HCT116 (cell line): ENCODE data around the gene PPP1R3G. TPM values are rescaled to one million over a fixed set of nuclear protein-coding genes. Genes with fewer than 3 reads are reported as not detected.

ENCODE experiments used
- ATAC-seq: fragments of 200-7000 bp; cut with Tn5 transposase; 2 replicates; pipeline ENCODE4 v1.9.1; 2020; ENCODE audit warnings: mild to moderate bottlenecking, moderate library complexity
- BruUV-seq: library from RNA; stranded (reverse); fragments of 400-500 nt; replicated peaks from 2 replicates; lab custom pipeline; 2021; lab: Mats Ljungman, UMichigan
- CTCF ChIA-PET: fragments of 300-600 bp; sonication (Branson Sonifier 250); formaldehyde crosslinking; loops from one replicate; lab custom pipeline; 2021; ENCODE audit warnings: antibody characterized with exemption; lab: Charles Lee
- POLR2A ChIA-PET: fragments of 300-600, 350-600 bp; sonication (Branson Sonifier 250); formaldehyde crosslinking; loops from one replicate; lab custom pipeline; 2021; ENCODE audit warnings: antibody characterized with exemption; lab: Charles Lee
- RAD21 ChIA-PET, 2 experiments: fragments of 300-600 bp; sonication (Branson Sonifier 250); formaldehyde crosslinking; loops; one replicate each; lab custom pipeline; 2023; ENCODE audit warnings: low total read pairs in 2 of 2; ENCODE audit not compliant: uncharacterized antibody in 2 of 2, unreplicated experiment in 2 of 2, low non-redundant PET in 1 of 2; lab: Charles Lee
- DNase-seq: peaks from one replicate; pipeline ENCODE4 v3.0.0-alpha.2; 2010; ENCODE audit warnings: low read depth, low spot score
- H2AFZ ChIP-seq: fragments of 200-600 bp; shearing (Covaris generic), sonication (generic); 2 replicates; pipeline ENCODE4 v1.6.1; 2017; ENCODE audit warnings: low read depth, mixed run types, mixed read lengths, antibody characterized with exemption, low read length; ENCODE audit not compliant: poor library complexity, severe bottlenecking
- H3K27ac ChIP-seq: 2 replicates; pipeline ENCODE4 v1.5.1; 2012; ENCODE audit warnings: low read depth, low read length
- H3K27me3 ChIP-seq: fragments of 200-600 bp; sonication (generic); 2 replicates; pipeline ENCODE4 v1.6.1; 2016; ENCODE audit warnings: mixed run types, low read length, mixed read lengths; ENCODE audit not compliant: insufficient read depth
- H3K36me3 ChIP-seq, 2 experiments: fragments of 200-500 bp in 1 of 2; fragments of 200-600 bp in 1 of 2; sonication (Bioruptor generic) in 1 of 2; sonication (generic) in 1 of 2; 2 replicates each; pipeline versions ENCODE4 v1.5.1 to v1.6.1; 2014 to 2016; ENCODE audit warnings: low read length in 2 of 2, inconsistent platforms in 1 of 2, mixed read lengths in 1 of 2, mixed run types in 1 of 2; ENCODE audit not compliant: insufficient read depth in 2 of 2, control insufficient read depth in 1 of 2
- H3K4me1 ChIP-seq, 2 experiments: fragments of 200-600 bp in 1 of 2; sonication (generic) in 1 of 2; 2 replicates each; pipeline versions ENCODE4 v1.5.1 to v1.6.1; 2012 to 2017; ENCODE audit warnings: low read length in 2 of 2, inconsistent platforms in 1 of 2, mild to moderate bottlenecking in 1 of 2, mixed read lengths in 1 of 2, mixed run types in 1 of 2, moderate library complexity in 1 of 2; ENCODE audit not compliant: insufficient read depth in 2 of 2, control insufficient read depth in 1 of 2
- H3K4me2 ChIP-seq: fragments of 200-600 bp; sonication (generic); 2 replicates; pipeline ENCODE4 v1.6.1; 2017; ENCODE audit warnings: mixed run types, low read length, mixed read lengths
- H3K4me3 ChIP-seq, 2 experiments: fragments of 200-600 bp in 1 of 2; sonication (generic) in 1 of 2; replicated peaks in 1 of 2; 2 replicates each; pipeline ENCODE4 v1.5.1; 2011 to 2016; ENCODE audit warnings: low read length in 2 of 2, control low read depth in 1 of 2, low read depth in 1 of 2, mild to moderate bottlenecking in 1 of 2, mixed read lengths in 1 of 2, mixed run types in 1 of 2
- H3K79me2 ChIP-seq: fragments of 200-600 bp; sonication (generic); 2 replicates; pipeline ENCODE4 v1.6.1; 2017; ENCODE audit warnings: mild to moderate bottlenecking, mixed run types, low read length, moderate library complexity, mixed read lengths; ENCODE audit not compliant: insufficient read depth
- H3K9ac ChIP-seq: fragments of 200-600 bp; sonication (generic); 2 replicates; pipeline ENCODE4 v1.6.1; 2016; ENCODE audit warnings: low read length, mixed read lengths
- H3K9me2 ChIP-seq: fragments of 200-600 bp; sonication (generic), shearing (Covaris generic); 2 replicates; pipeline ENCODE4 v1.6.1; 2017; ENCODE audit warnings: mixed run types, mild to moderate bottlenecking, moderate library complexity; ENCODE audit not compliant: insufficient read depth
- H3K9me3 ChIP-seq, 2 experiments: fragments of 200-500 bp in 1 of 2; fragments of 200-600 bp in 1 of 2; sonication (Bioruptor generic) in 1 of 2; sonication (generic) in 1 of 2; 2 replicates each; pipeline ENCODE4 v1.6.1; 2014 to 2017; ENCODE audit warnings: low read length in 2 of 2, mixed read lengths in 2 of 2, inconsistent platforms in 1 of 2, low read depth in 1 of 2, mild to moderate bottlenecking in 1 of 2, mixed run types in 1 of 2, moderate library complexity in 1 of 2; ENCODE audit not compliant: control insufficient read depth in 1 of 2, insufficient read depth in 1 of 2
- H4K20me1 ChIP-seq: fragments of 200-600 bp; sonication (generic), shearing (Covaris generic); 2 replicates; pipeline ENCODE4 v1.6.1; 2017; ENCODE audit warnings: mixed run types, mild to moderate bottlenecking, moderate library complexity; ENCODE audit not compliant: insufficient read depth
- ATF3 ChIP-seq: IDR thresholded peaks from 2 replicates; pipeline ENCODE4 v1.6.1; 2012
- CEBPB ChIP-seq: IDR thresholded peaks from 2 replicates; pipeline ENCODE4 v1.6.1; 2012; ENCODE audit warnings: low read depth
- CTCF ChIP-seq, 3 experiments: fragments of 200-600 bp in 1 of 3; sonication (generic) in 1 of 3; IDR thresholded peaks in 2 of 3; conservative IDR thresholded peaks in 1 of 3; 2 replicates each; pipeline ENCODE4 v1.5.1; 2012 to 2017; ENCODE audit warnings: low read depth in 2 of 3, low read length in 2 of 3, antibody characterized with exemption in 1 of 3, borderline replicate concordance in 1 of 3, control low read depth in 1 of 3, mild to moderate bottlenecking in 1 of 3, mixed read lengths in 1 of 3, mixed run types in 1 of 3, moderate library complexity in 1 of 3; ENCODE audit not compliant: insufficient read depth in 1 of 3
- EGR1 ChIP-seq: IDR thresholded peaks from 2 replicates; pipeline ENCODE4 v1.6.1; 2012; ENCODE audit warnings: low read depth
- ELF1 ChIP-seq: IDR thresholded peaks from 2 replicates; pipeline ENCODE4 v1.6.1; 2012; ENCODE audit warnings: low read depth, borderline replicate concordance
- EZH2 ChIP-seq: fragments of 200-600 bp; sonication (generic); IDR thresholded peaks from 2 replicates; pipeline ENCODE4 v1.6.1; 2017; ENCODE audit warnings: antibody characterized with exemption, mixed run types
- EZH2phosphoT487 ChIP-seq: fragments of 200-600 bp; IDR thresholded peaks from 2 replicates; pipeline ENCODE4 v1.6.1; 2018; ENCODE audit warnings: antibody characterized with exemption, borderline replicate concordance
- JUND ChIP-seq: IDR thresholded peaks from 2 replicates; pipeline ENCODE4 v1.6.1; 2012
- MAX ChIP-seq: IDR thresholded peaks from 2 replicates; pipeline ENCODE4 v1.6.1; 2012
- POLR2A ChIP-seq: IDR thresholded peaks from 2 replicates; pipeline ENCODE4 v1.7.0; 2011; ENCODE audit warnings: borderline replicate concordance; ENCODE audit not compliant: insufficient read depth, insufficient read length; ENCODE audit errors: extremely low read depth
- RAD21 ChIP-seq: IDR thresholded peaks from 2 replicates; pipeline ENCODE4 v1.6.1; 2012; ENCODE audit warnings: low read depth, mild to moderate bottlenecking
- SIN3A ChIP-seq: IDR thresholded peaks from 2 replicates; pipeline ENCODE4 v1.6.1; 2012; ENCODE audit warnings: low read depth
- SP1 ChIP-seq: IDR thresholded peaks from 2 replicates; pipeline ENCODE4 v1.6.1; 2012; ENCODE audit warnings: low read depth
- SRF ChIP-seq: IDR thresholded peaks from 2 replicates; pipeline ENCODE4 v1.6.1; 2012; ENCODE audit warnings: low read depth
- YY1 ChIP-seq: IDR thresholded peaks from 2 replicates; pipeline ENCODE4 v1.6.1; 2011; ENCODE audit warnings: low read length, low read depth, moderate library complexity, mild to moderate bottlenecking; ENCODE audit not compliant: insufficient replicate concordance; ENCODE audit errors: extremely low read depth
- ZBTB33 ChIP-seq: IDR thresholded peaks from 2 replicates; pipeline ENCODE4 v1.6.1; 2011; ENCODE audit warnings: mild to moderate bottlenecking, low read length, moderate library complexity; ENCODE audit not compliant: insufficient replicate concordance; ENCODE audit errors: extremely low read depth
- ZFX ChIP-seq: fragments of 450-650 bp; IDR thresholded peaks from 2 replicates; pipeline ENCODE4 v1.6.1; 2017
- ZNF274 ChIP-seq: fragments of 200-500 bp; sonication (Bioruptor generic); IDR thresholded peaks from 2 replicates; pipeline ENCODE4 v1.6.1; 2014; ENCODE audit warnings: mild to moderate bottlenecking, low read depth, low read length, inconsistent platforms
- intact Hi-C: fragments of 100-400 bp; cut with micrococcal nuclease; formaldehyde crosslinking; loops from 2 replicates; pipeline ENCODE4 v1.10.0; 2022
- total RNA-seq: library from RNA; stranded (reverse); gene quantifications from one replicate; pipeline ENCODE4 v1.2.1, GENCODE V29; 2021; ENCODE audit not compliant: unreplicated experiment

Gene PPP1R3G
- total RNA-seq, 1 experiment from 2014 or later, result 0.27 TPM

GRCh38 chr6:5044866-5045265, 40.3 kb upstream of the PPP1R3G start:
- POLR2A ChIA-PET, result no interaction called here
- RAD21 ChIA-PET, result no interaction called here
- H3K9me3 ChIP-seq, result no peaks in the 10 kb centered on the region
- no peaks in the 10 kb centered on the region for H4K20me1 ChIP-seq
- ATAC-seq (no peak), DNase-seq (no peak)
- H3K36me3 ChIP-seq, result no peaks in the 10 kb centered on the region
- CTCF ChIA-PET, result no interaction called here
- H3K9ac ChIP-seq, result no peak overlapping the region
- no TSS peak for BruUV-seq
- no peaks in the 10 kb centered on the region for H3K79me2 ChIP-seq
- H3K9me2 ChIP-seq, result no peaks in the 10 kb centered on the region
- H2AFZ ChIP-seq, result no peak overlapping the region
- no peak overlapping the region for H3K27ac ChIP-seq
- H3K27me3 ChIP-seq, result no peaks in the 10 kb centered on the region
- TF ChIP-seq JUND, result no peak
- TF ChIP-seq SIN3A, result no peak
- no peak for TF ChIP-seq YY1
- no peak for TF ChIP-seq EZH2phosphoT487
- TF ChIP-seq POLR2A, result no peak
- TF ChIP-seq EZH2, result no peak
- TF ChIP-seq RAD21, result no peak
- TF ChIP-seq SRF, result no peak
- no peak for TF ChIP-seq EGR1
- TF ChIP-seq ATF3, result no peak
- no peak for TF ChIP-seq SP1
- no peak for TF ChIP-seq ELF1
- no peak for TF ChIP-seq CEBPB
- no peak for TF ChIP-seq ZNF274
- TF ChIP-seq ZFX, result no peak
- TF ChIP-seq, all 23 proteins: peak for 0
- no peak overlapping the region for H3K4me2 ChIP-seq
- H3K4me1 ChIP-seq, result no peaks in the 10 kb centered on the region
- H3K4me3 ChIP-seq, result no peak overlapping the region
- intact Hi-C loops, result no loop called here

GRCh38 chr6:5045416-5045815, 39.7 kb upstream of the PPP1R3G start:
- Histone ChIP-seq H3K4me1 (no peaks in the 10 kb centered on the region), H3K4me3 (no peak overlapping the region), H3K27ac (no peak overlapping the region), H3K9me3 (no peaks in the 10 kb centered on the region), H3K4me2 (no peak overlapping the region), H4K20me1 (no peaks in the 10 kb centered on the region), H3K79me2 (no peaks in the 10 kb centered on the region), H2AFZ (no peak overlapping the region), H3K36me3 (no peaks in the 10 kb centered on the region), H3K27me3 (no peaks in the 10 kb centered on the region), H3K9ac (no peak overlapping the region), H3K9me2 (no peaks in the 10 kb centered on the region)
- intact Hi-C loops, result no loop called here
- BruUV-seq, result no TSS peak
- RAD21 ChIA-PET, result no interaction called here
- POLR2A ChIA-PET, result no interaction called here
- DNase-seq (no peak), ATAC-seq (no peak)
- CTCF ChIA-PET, result no interaction called here
- TF ChIP-seq EZH2, result no peak
- TF ChIP-seq ZBTB33, result no peak
- TF ChIP-seq CTCF (IDR thresholded peaks at IDR 0.05 in 2 of 3, conservative IDR thresholded peaks at IDR 0.05 in 1 of 3; ENCODE audit: borderline replicate concordance in 1 of 3, insufficient read depth in 1 of 3, low read depth in 2 of 3, low read length in 2 of 3), result no peak
- no peak for TF ChIP-seq YY1
- no peak for TF ChIP-seq EGR1
- no peak for TF ChIP-seq EZH2phosphoT487
- TF ChIP-seq ELF1, result no peak
- no peak for TF ChIP-seq ZNF274
- no peak for TF ChIP-seq ZFX
- TF ChIP-seq MAX, result no peak
- no peak for TF ChIP-seq SP1
